GM18505 (cell line): Measurements from ENCODE around the gene SPEG.

Experiments
- ATAC-seq: cut with Tn5 transposase; IDR thresholded peaks from one replicate; pipeline ENCODE4 v1.9.1; 2021; ENCODE audit not compliant: unreplicated experiment
- POLR2A ChIP-seq: IDR thresholded peaks from 4 replicates; pipeline ENCODE4 v1.6.1; 2011; ENCODE audit warnings: borderline replicate concordance; ENCODE audit not compliant: insufficient read depth, insufficient read length; ENCODE audit errors: extremely low read depth

SPEG gene

DNA sequence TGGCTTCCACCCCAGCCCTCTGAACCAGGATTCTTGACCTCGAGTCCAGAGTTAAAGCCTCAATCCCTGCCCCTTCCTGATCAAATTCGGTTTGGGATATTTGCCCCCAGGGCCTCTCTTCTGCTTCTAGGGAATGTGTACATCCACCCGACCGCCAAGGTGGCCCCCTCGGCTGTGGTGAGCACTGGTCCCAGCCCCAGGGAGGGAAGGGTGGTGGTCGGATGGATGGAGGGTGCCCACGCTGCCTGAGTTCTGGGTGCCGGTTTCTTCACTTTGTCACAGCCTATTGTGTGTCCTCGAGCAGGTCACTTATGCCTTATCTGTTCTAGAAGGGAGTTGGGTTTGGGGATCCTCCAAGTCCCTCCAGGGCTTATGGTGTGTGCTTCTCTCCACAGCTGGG, 70.9 kb downstream of the SPEG start:
- no peak for TF ChIP-seq POLR2A
- no peak for ATAC-seq

DNA sequence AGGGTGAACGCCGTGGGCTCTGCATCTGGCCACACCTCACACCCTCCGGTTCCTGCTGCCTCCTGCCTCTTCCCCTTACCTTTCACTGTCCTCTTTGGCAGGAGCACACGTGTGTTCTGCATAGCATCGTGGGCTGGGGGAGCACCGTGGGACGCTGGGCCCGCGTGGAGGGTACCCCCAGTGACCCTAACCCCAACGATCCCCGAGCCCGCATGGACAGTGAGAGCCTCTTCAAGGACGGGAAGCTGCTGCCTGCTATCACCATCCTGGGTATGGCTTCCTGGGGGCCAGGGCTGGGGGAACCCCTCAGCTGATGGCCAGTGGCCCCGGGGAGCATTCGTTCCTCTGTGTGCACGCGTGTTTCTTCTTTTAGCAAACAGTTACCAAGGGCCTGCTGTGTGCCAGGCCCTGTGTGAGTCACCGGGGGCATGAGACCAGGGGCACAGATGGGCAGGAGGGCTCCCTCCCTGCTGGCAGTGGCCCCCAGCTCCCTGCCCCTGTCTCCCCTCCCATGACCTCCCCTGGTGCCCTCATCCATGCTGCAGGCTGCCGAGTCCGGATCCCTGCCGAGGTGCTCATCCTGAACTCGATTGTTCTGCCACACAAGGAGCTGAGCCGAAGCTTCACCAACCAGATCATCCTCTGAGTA, 71.6 kb downstream of the SPEG start:
- ATAC-seq, result no peak
- TF ChIP-seq POLR2A, result no peak

DNA sequence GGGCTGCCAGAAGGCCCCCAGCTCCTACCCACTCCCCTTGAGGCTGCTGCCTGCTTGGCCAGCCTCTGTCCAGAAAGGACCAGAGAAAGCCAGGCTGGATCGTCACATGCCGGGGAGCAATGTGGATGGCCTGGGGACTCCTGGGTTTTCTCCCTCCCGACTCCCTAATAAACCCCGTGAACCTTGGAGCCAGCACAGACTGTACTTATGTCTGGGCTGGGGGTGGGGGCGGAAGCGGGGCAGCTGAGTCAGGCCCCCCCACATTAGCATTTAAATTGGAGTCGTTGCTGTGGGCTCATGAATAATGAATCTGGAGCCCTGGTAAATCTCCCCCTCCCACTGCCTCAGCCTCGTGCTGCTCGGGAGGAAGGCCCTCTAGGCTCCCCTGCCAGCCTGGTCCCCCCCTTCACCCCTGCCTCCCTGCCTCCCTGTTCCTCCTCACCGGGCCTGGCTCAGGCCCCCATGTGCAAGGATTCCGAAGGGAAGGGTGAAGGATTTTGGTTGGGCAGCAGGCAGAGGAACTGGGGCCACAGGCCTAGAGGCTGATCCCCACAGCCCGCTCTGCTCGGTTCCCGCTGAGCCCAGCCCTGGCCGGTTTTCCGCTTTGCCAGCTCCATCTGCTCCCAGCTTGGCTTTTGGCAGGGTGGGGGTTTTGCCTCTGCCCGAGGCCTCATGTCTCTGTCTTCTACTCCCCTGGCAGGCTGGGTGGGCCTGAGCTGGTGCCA, 72.3 kb downstream of the SPEG start:
- TF ChIP-seq POLR2A, result no peak
- no peak for ATAC-seq

DNA sequence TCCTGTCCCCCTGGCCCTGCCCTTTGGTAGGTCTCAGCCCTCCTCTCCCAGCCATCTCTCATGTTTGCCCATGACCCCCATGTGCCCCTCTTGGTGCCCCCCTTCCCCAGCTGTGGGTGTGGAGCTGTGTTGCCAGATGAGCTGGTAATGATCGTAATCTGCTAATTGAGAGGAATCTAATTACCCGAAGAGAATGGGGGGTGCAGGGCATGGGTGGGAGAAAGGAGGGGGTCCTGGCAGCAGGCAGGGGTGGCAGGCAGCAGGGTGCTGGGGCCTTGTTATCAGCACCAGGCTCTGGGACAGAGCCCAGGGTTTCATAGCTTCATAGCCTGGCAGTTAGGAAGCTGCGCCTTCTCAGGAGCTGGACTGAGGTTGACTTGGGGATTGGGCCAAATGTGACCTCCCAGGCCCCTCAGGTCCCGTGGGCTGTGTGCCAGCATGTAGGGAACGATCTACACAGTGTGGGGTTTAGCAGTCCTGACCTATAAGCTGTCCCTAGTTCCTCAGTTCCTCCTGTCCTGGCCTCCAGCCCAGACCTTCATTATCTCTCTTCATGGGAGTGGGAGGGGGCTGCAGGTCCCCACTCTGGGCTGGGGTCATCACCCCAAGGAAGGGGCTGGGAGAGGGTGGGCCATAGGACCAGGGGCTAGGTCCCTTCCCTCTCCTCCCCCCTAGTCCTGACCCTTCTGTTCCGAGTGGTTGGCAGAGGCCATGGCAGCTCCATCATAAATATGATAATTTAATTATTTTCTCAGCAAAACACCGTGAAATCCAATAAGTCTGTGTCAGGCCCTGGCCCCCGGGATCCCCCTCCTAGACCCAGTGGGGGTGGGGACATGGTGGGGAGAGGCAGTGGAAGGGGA, 73.2 kb downstream of the SPEG start:
- no peak for ATAC-seq
- TF ChIP-seq POLR2A, result no peak

DNA sequence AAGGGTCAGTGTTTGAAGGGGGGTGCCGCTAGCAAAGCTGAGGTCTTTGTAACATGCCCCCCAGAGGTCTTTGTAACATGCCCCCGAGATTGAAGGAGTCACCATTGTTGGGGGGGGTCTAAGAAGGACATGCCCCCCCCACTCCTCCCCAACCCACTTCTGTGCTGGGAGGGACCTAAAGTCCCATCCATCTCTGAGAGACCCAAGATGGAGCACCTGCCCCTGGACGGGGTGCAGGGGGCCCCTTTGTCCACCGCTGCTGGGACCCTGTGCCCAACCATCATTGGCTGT, 73.7 kb downstream of the SPEG start:
- no peak for ATAC-seq
- TF ChIP-seq POLR2A, result no peak

DNA sequence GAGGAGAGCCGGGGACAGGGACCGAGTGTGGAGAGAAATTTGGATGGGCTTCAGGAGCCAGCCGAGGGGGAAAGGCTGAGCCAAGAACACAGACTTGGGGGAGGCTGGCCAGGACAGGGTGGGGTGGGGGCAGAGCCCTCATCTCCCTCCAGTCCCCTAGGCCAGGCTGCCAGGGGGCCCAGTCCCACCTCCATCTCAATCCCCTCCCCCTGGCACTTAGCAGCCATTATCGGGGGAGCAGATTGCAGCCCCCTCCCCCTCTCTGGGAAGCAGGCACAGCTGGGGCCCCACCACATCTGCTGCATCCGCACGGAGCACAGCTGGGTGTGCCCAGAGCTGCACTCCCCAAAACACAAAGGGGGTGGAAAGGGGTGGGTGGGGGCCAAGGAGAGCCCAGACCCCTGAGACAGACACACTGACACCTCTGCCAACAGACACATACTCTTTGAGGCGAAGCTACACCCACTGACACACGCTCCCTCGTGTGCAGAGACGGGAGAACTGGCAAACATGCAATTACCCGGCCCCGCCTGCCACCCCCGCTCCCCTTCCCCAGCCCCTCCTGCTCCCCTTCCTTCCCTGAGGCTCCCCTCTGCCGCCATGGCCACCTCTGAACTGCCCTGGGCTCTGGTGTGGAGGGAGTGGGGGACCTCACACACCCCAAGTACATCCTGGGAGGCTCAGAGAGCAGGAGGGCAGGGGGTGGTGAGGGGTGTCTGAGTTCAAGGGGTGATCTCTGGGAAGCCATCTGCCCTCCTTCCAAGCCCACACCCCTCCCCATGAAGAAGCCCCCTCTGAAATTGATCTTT, 74.5 kb downstream of the SPEG start:
- TF ChIP-seq POLR2A, result no peak
- no peak for ATAC-seq

DNA sequence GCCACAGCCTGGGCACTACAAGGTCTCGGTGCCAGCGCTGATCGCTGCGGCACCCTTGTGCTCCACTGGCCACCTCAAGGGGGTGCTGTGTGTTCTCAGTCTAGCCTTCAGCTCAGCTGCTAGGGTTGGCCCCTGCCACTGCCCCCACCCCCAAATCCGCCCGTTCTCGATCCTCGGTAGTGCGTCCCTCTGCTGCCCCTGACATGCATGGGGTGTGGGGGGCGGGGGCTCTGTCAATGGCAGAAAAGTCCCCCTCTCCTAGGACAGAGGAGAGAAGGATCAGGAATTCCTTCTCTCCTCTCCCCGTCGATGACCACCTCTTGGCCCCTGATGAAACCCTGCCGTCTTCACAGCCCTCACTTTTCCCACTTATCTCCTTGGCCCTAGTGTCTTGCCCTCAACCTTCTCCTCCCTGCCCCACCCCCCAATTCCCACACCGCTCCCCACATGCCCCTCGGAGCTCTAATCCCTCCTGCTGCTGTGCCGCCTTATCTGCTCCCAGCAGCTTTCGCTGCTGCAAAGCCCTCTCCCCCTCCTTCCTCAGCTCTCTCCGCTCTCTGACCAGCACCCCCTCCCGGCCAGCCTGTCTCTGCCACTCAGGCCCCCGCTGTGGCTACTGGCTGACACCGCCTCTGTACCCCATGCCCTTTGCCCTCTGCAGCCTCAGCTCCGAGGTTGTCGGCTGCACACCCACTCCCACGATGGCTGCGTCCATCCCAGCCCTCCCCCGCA, 75.3 kb downstream of the SPEG start:
- no peak for ATAC-seq
- TF ChIP-seq POLR2A, result no peak

DNA sequence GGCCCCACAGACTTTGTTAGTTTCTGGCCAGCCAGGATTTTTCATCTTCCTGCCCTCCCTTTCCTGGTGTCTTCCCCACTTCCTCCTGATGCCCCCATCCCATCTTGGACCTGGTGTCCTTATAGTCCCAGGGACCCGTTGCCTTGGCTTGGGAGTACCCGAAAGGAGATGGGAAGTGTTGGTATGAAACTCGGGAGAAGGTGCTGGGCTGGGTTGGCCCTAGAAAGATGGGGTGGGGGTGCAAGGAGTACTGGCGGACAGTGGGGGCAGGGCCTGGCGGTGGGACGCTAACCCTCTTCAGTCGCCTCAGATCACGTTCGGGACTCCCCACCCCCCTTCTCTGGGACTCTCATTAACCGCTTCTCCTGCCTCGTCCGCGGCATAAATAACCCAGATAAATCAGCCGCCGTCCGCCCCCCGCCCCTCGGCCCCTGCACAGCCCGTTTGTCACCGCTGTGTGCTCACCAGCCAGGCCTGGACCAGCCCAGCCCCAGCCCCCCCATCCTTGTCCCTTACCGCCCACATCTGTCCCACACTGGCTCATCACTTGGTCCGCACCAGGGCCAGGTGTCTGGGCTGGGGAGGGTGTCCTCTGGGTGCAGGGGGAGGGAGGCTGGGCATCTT, 76.0 kb downstream of the SPEG start:
- no peak for TF ChIP-seq POLR2A
- no peak for ATAC-seq

DNA sequence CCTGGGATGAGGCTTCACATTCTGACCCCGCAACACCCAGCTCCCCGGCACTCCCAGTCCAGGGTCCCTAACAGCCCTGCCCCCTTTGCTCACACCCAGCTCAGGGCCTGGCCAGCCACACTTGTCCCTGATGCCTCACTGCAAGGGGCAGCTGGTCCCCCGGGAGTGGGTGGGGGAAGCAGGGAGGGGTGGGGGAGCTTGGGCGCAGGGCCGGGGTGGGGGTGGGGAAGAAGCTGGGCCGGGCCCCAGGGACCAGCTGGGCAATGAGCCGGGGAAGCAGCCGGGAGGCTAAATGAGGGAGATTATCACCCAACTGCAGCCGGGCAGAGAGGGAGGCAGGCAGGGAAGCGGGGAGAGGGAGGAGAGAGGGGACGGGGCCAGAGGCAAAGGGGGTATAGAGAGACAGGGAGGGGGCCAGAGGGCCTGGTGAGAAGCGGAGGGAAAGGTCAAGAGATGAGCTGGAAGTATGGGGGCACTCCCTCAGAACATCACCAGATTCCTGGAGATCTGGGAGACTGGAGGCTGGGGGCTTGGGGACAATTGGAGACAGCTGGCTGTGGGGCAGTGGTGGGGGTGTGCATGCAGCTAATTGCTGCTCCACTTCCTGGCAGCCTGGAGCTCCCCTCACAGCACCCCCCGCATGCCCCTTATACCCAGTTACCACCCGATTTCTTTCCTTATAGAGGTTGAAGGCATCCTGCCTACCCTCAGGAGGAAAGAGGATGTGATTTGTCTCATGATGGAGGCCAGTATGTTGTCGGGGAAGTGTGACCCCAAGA, 77.1 kb downstream of the SPEG start:
- TF ChIP-seq POLR2A, result no peak
- ATAC-seq, result no peak

DNA sequence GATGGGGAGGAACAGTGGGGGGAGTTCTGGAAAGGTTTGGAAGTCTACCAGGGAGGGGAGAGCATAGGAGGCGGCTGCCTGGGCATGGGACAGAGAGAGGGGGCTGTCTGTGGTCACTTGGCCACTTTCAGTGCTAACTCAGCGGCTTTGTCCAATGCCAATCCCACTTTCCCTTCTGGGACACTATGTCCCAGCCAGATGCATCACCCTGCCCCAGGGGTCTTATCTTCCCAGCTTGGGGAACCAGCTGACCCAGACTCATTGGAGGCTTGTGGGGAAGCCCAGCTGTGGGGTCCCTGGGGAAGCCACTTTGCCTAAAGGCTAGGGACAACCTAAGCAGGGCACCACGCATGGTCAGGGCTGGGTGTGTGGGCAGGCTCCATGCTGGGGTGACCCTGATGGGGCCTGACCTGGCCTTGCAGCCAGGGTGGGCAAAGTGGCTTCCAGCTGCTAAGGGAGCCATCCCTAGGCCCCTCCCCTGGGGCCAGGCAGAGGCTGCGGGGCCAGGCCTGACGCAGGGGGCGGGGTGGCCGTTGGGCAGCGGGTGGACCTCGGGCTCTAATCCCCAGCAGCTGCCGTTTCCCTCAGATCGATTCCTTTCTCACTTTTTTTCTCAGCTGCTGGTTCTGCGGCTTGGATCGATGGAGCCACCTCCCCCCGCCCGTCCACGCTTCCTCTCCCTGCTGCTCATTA, 78.0 kb downstream of the SPEG start:
- ATAC-seq, result no peak
- TF ChIP-seq POLR2A, result no peak

DNA sequence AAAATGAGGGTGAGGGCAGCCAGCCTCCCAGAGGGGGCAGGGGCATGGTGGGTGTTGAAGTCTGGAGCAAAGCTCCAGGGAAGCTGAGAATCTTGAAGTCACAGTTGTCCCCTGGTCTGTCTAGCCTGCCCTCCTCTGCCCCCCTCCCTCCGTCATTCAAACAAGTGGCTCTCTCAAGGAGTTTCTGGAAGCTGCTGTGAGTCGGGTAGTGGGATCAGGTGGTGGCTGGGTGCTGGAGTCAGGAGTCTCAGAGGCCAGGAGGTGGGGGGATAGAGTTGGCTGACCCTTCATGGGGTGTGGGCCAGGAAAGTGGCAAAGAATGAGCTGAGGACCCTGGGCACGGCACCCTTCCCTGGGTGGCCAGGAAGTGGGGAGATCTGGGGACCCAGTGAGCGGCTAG, 79.1 kb downstream of the SPEG start:
- no peak for ATAC-seq

More for the DNA sequence above, 79.1 kb downstream of the SPEG start:
- no peak for TF ChIP-seq POLR2A
